AG04450 (cell line): Measurements from ENCODE around the gene PLPPR1. TPM values are rescaled to one million over a fixed set of nuclear protein-coding genes. Genes with fewer than 3 reads are reported as not detected.

ENCODE experiments used
- CTCF ChIA-PET: fragments of 300-600, 350-600 bp; formaldehyde crosslinking; extraction: SDS; loops from one replicate; lab custom pipeline; 2022; ENCODE audit warnings: antibody characterized with exemption, inconsistent platforms; lab: Charles Lee
- POLR2A ChIA-PET: fragments of 350-600 bp; formaldehyde crosslinking; extraction: SDS; loops from one replicate; lab custom pipeline; 2021; ENCODE audit warnings: antibody characterized with exemption, inconsistent platforms; lab: Yijun Ruan, JAX
- DNase-seq: peaks from one replicate; pipeline ENCODE4 v3.0.0-alpha.2; 2011; ENCODE audit warnings: low read depth, low spot score
- H3K27ac ChIP-seq: one replicate; pipeline ENCODE4 v1.5.1; 2012; ENCODE audit warnings: low read depth, low read length, control low read depth
- H3K27me3 ChIP-seq: one replicate; pipeline ENCODE4 v1.6.0; 2012; ENCODE audit warnings: low read length; ENCODE audit not compliant: control insufficient read depth, insufficient read depth
- H3K4me3 ChIP-seq: 2 replicates; pipeline ENCODE4 v1.5.1; 2011; ENCODE audit warnings: mild to moderate bottlenecking, low read depth, low read length, control low read depth
- H3K9me3 ChIP-seq: 2 replicates; pipeline ENCODE4 v1.5.1; 2012; ENCODE audit warnings: low read length; ENCODE audit not compliant: control insufficient read depth, insufficient read depth
- polyA plus RNA-seq: library from polyadenylated mRNA; depleted of rRNA; stranded (reverse); fragments of >200 nt; gene quantifications from 2 replicates; pipeline ENCODE4 v1.2.3, GENCODE V29; 2011
- TF ChIP-seq, protein P1 (sequence below): IDR thresholded peaks from 2 replicates; pipeline ENCODE4 v1.5.1; 2011; ENCODE audit warnings: low read depth, low read length, control low read depth, inconsistent platforms

The PLPPR1 gene
- polyA plus RNA-seq, 1 experiment = not detected

DNA sequence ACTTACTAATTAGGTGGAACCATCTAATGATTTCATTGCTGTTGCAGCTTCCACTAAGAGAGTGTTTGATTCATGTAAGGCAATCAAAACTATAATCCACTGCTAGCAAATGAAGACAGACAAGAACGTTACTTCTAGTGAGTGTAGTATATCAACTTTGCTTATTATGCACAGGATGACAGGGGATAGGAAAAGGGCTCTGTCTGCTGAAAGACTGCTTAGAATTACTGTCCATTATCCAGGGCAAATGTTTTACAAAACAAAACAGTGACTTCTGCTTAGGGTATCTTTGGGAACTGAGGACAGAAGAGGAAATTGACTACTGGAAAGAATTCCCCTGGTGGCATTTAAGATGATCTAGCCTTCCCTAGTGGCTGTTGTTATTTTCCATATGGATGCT is 40.2 kb downstream of the PLPPR1 start:
- no peak overlapping the region for H3K4me3 ChIP-seq
- no peak overlapping the region for H3K27ac ChIP-seq
- TF ChIP-seq, protein P1, sequence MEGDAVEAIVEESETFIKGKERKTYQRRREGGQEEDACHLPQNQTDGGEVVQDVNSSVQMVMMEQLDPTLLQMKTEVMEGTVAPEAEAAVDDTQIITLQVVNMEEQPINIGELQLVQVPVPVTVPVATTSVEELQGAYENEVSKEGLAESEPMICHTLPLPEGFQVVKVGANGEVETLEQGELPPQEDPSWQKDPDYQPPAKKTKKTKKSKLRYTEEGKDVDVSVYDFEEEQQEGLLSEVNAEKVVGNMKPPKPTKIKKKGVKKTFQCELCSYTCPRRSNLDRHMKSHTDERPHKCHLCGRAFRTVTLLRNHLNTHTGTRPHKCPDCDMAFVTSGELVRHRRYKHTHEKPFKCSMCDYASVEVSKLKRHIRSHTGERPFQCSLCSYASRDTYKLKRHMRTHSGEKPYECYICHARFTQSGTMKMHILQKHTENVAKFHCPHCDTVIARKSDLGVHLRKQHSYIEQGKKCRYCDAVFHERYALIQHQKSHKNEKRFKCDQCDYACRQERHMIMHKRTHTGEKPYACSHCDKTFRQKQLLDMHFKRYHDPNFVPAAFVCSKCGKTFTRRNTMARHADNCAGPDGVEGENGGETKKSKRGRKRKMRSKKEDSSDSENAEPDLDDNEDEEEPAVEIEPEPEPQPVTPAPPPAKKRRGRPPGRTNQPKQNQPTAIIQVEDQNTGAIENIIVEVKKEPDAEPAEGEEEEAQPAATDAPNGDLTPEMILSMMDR = no peak
- no peaks in the 10 kb centered on the region for H3K27me3 ChIP-seq
- no peak for DNase-seq
- CTCF ChIA-PET = no interaction called here
- no peaks in the 10 kb centered on the region for H3K9me3 ChIP-seq
- POLR2A ChIA-PET = no interaction called here

DNA sequence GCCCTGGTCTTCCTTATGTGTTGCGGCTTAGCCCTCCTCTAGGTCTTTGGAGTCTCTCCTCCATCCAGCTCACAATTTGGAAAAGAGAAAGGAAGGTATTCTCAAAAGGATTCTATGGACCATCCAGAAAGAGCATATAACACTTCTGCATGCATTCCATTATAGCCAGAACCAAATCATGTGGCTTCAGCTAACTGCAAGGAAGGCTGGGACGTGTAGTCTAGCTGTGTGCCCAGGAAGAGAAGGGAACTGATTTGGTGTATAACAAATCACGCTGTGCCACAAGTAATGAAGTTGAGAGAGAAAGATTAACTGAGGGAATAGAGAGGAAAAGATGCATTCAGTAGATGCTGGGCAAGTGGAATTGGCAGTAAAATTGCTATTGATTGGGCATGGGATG is 43.7 kb downstream of the PLPPR1 start:
- POLR2A ChIA-PET = no interaction called here
- no peaks in the 10 kb centered on the region for H3K27me3 ChIP-seq
- no peaks in the 10 kb centered on the region for H3K9me3 ChIP-seq
- no peak overlapping the region for H3K4me3 ChIP-seq
- DNase-seq = no peak
- TF ChIP-seq, protein P1 = no peak
- CTCF ChIA-PET = no interaction called here
- no peak overlapping the region for H3K27ac ChIP-seq

DNA sequence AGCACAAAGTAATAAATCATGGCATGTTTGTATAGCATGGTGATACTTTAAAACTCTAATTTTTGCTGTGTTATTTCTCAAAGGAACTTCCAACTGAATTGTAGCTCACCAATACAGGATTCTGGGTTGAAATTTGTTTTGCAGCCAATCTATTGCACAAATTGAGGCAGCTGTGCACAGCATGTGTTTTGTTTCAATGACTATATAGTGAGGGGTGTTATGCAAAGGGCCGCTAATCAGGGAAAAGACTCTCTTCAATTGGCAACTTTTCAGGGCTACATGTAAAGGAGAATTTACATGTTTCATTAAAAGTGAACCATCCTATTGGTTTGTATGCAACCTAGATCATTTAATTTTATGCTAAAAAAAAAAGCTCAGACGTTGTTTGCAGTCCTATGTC is 44.6 kb downstream of the PLPPR1 start:
- no peak overlapping the region for H3K27ac ChIP-seq
- H3K27me3 ChIP-seq = no peaks in the 10 kb centered on the region
- POLR2A ChIA-PET = no interaction called here
- H3K9me3 ChIP-seq = 0 out of 2 replicates have a peak, but pooled peaks cover 3% of the 10 kb centered on the region
- H3K4me3 ChIP-seq = no peak overlapping the region
- no peak for DNase-seq
- TF ChIP-seq, protein P1 = no peak
- CTCF ChIA-PET = interaction anchor here (0.7 kb wide), 1 partner anchor 1686 kb away, joined by 4 read pairs; no protein-coding TSS in a partner anchor

DNA sequence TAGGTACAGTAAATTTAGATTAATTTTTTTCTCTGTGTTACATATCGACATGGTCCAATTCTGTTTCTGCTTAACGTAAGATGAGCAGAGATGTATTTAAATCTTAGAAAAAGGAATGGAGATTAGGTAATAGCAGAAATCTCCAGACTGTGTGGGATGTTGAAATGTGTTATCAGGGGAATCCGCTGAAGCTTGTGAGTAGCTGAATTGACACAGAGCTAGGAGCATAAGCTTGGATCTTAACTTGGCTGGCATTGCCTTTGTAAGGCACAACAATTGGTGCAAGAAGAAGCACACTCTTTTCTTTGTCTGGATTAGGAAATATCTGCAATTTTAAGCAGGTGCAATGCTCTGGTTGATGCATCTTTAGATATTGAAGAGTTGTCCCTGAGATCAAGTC is 53.1 kb downstream of the PLPPR1 start:
- Histone ChIP-seq H3K27ac (no peak overlapping the region), H3K4me3 (no peak overlapping the region), H3K9me3 (peaks cover 3% of the 10 kb centered on the region), H3K27me3 (no peaks in the 10 kb centered on the region)
- ChIA-PET POLR2A (no interaction called here), CTCF (no interaction called here)
- TF ChIP-seq, protein P1 = no peak
- no peak for DNase-seq

DNA sequence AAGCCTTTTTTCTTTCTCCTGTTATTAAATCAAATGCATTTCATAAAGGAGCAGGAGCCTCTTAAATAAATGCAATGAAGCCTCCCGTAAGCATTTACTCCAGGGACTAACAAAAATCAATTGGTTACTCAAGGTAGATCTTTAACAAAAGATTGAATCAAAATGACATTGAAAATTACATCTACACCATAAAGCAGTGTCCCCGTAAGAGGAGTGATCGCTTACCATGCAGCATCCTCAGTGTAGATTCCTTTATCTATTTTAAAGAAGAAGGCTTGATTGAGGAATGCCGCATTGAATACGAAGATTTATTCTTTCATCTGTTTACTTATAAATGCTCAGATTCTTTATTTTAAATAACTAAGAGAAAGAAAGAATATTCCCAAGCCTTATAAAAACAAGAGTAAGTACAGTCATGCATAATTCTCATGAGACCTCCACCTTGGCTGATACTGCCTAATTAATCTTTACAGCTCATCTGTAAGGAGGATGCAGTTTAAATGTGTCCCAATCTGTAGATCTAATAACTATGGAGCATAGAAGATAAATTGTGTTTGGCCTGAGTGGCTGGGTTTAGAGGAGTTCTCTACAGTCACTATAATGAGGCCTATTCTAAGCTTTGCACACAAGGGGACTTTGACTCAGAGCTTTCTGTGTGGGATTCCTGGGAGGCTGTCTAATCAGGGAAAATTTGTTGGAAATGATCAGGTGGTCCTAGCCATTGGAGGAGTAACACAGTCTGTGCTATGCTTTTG is 55.1 kb downstream of the PLPPR1 start:
- TF ChIP-seq, protein P1 = no peak
- Histone ChIP-seq H3K4me3 (no peak overlapping the region), H3K9me3 (no peaks in the 10 kb centered on the region; the same call in none of the 2 replicates), H3K27ac (no peak overlapping the region), H3K27me3 (no peaks in the 10 kb centered on the region)
- ChIA-PET POLR2A (no interaction called here), CTCF (no interaction called here)
- no peak for DNase-seq
